Calu3 (cell line): ENCODE data around the gene SLMAP. TPM values are rescaled to one million over a fixed set of nuclear protein-coding genes. Genes with fewer than 3 reads are reported as not detected.

Experiments used
- BruUV-seq: library from RNA; stranded (reverse); fragments of 400-500 nt; replicated peaks from 2 replicates; lab custom pipeline; 2021; lab: Mats Ljungman, UMichigan
- CTCF ChIA-PET: fragments of 300-600 bp; sonication (Branson Sonifier 250); formaldehyde crosslinking; loops from one replicate; lab custom pipeline; 2022; ENCODE audit warnings: antibody characterized with exemption; lab: Charles Lee
- DNase-seq: peaks from one replicate; pipeline ENCODE4 v3.0.0; 2022
- H3K27ac Mint-ChIP-seq: one replicate; pipeline ENCODE4 v1.8.0; 2022; ENCODE audit warnings: mixed read lengths; ENCODE audit not compliant: unreplicated experiment
- H3K27me3 Mint-ChIP-seq: one replicate; pipeline ENCODE4 v1.8.0; 2022; ENCODE audit warnings: mixed read lengths; ENCODE audit not compliant: unreplicated experiment
- H3K36me3 Mint-ChIP-seq: one replicate; pipeline ENCODE4 v1.8.0; 2022; ENCODE audit warnings: mild to moderate bottlenecking, moderate library complexity, mixed read lengths; ENCODE audit not compliant: insufficient read depth, unreplicated experiment
- H3K4me1 Mint-ChIP-seq: one replicate; pipeline ENCODE4 v1.8.0; 2022; ENCODE audit warnings: mild to moderate bottlenecking, low read depth, mixed read lengths; ENCODE audit not compliant: unreplicated experiment
- H3K4me3 Mint-ChIP-seq: one replicate; pipeline ENCODE4 v1.8.0; 2022; ENCODE audit warnings: mild to moderate bottlenecking, low read depth, moderate library complexity, mixed read lengths; ENCODE audit not compliant: unreplicated experiment
- H3K9me3 Mint-ChIP-seq: one replicate; pipeline ENCODE4 v1.8.0; 2022; ENCODE audit warnings: low read depth, mixed read lengths; ENCODE audit not compliant: unreplicated experiment
- intact Hi-C: fragments of 100-400 bp; cut with micrococcal nuclease; formaldehyde crosslinking; loops from one replicate; pipeline ENCODE4 v1.10.0; 2022; ENCODE audit not compliant: unreplicated experiment
- total RNA-seq: library from RNA; stranded (reverse); gene quantifications from 2 replicates; pipeline ENCODE4 v1.2.3, GENCODE V29; 2022
- TF ChIP-seq, protein P1 (sequence below): fragments of 200-600 bp; IDR thresholded peaks from one replicate; pipeline ENCODE4 v1.8.0; 2022; ENCODE audit warnings: antibody characterized with exemption; ENCODE audit not compliant: unreplicated experiment

The SLMAP gene
- total RNA-seq, 1 experiment from 2014 or later: 114 TPM

DNA sequence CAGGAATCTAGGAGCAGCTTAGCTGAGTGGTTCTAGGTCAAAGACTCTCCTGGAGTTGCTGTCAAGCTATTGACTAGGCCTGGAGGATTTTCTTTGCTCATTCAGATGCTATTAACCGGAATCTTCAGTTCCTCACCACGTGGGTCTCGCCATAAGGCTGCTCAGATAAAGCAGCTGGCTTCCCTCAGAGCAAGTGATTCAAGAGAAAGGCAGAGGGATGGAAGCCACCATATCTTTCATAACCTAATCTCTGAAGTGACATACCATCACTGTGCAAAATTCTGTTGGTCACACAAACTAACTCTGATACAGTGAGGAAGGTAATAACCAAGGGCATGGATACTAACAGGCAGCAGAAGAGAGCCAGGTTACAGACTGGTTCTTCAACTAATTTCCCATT, 179.4 kb downstream of the SLMAP start:
- intact Hi-C loops: no loop called here
- DNase-seq: no peak
- Mint-ChIP-seq H3K4me3 (no peak overlapping the region), H3K4me1 (no peaks in the 10 kb centered on the region), H3K27me3 (no peaks in the 10 kb centered on the region), H3K36me3 (peaks cover 14% of the 10 kb centered on the region), H3K27ac (no peak overlapping the region), H3K9me3 (no peaks in the 10 kb centered on the region)
- CTCF ChIA-PET: no interaction called here
- TF ChIP-seq, protein P1, sequence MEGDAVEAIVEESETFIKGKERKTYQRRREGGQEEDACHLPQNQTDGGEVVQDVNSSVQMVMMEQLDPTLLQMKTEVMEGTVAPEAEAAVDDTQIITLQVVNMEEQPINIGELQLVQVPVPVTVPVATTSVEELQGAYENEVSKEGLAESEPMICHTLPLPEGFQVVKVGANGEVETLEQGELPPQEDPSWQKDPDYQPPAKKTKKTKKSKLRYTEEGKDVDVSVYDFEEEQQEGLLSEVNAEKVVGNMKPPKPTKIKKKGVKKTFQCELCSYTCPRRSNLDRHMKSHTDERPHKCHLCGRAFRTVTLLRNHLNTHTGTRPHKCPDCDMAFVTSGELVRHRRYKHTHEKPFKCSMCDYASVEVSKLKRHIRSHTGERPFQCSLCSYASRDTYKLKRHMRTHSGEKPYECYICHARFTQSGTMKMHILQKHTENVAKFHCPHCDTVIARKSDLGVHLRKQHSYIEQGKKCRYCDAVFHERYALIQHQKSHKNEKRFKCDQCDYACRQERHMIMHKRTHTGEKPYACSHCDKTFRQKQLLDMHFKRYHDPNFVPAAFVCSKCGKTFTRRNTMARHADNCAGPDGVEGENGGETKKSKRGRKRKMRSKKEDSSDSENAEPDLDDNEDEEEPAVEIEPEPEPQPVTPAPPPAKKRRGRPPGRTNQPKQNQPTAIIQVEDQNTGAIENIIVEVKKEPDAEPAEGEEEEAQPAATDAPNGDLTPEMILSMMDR: no peak
- no TSS peak for BruUV-seq

DNA sequence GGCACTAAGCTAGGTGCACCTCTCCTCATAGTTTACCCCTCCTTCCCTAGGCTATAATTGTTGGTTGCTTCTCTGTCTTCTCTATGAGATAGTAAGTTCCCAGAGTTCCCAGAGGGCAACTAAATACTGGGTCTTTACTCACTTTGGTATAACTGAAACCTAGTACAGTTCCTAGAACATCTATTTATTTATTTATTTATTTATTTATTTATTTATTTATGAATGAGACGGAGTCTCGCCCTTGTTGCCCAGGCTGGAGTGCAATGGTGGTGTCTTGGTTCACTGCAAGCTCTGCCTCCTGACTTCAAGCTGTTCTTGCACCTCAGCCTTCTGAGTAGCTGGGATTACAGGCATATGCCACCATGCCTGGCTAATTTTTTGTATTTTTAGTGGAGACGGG, 181.0 kb downstream of the SLMAP start:
- no peak for DNase-seq
- CTCF ChIA-PET: interaction anchor here (0.6 kb wide), 1 partner anchor 45 kb away, joined by 3 read pairs; no protein-coding TSS in a partner anchor
- Mint-ChIP-seq H3K4me1 (no peaks in the 10 kb centered on the region), H3K27me3 (no peaks in the 10 kb centered on the region), H3K4me3 (no peak overlapping the region), H3K36me3 (peaks cover 12% of the 10 kb centered on the region), H3K27ac (no peak overlapping the region), H3K9me3 (no peaks in the 10 kb centered on the region)
- intact Hi-C loops: no loop called here
- BruUV-seq: no TSS peak
- TF ChIP-seq, protein P1: no peak

DNA sequence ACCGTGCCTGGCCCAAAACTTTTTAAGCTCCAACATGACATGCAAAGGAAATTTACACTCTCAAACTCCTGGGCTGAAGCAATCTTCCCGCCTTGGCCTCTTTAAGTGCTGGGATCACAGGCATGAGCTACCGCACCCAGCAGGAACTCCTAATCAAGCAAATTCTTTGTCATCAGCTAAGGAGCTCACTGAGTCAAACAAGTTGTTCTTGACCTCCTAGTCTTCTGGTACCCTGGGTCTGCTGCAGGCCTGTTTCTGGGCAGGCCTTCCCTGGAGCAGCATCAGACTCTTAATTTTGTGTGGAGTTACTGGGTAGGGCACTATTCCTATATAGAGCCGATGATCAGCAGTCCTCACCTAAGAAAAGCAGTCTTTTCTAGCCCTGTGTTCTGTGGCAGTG, 183.7 kb downstream of the SLMAP start:
- TF ChIP-seq, protein P1: no peak
- Mint-ChIP-seq H3K4me1 (no peaks in the 10 kb centered on the region), H3K27ac (no peak overlapping the region), H3K27me3 (no peaks in the 10 kb centered on the region), H3K36me3 (peaks cover 8% of the 10 kb centered on the region), H3K9me3 (no peaks in the 10 kb centered on the region), H3K4me3 (no peak overlapping the region)
- CTCF ChIA-PET: no interaction called here
- intact Hi-C loops: no loop called here
- no TSS peak for BruUV-seq
- DNase-seq: no peak

DNA sequence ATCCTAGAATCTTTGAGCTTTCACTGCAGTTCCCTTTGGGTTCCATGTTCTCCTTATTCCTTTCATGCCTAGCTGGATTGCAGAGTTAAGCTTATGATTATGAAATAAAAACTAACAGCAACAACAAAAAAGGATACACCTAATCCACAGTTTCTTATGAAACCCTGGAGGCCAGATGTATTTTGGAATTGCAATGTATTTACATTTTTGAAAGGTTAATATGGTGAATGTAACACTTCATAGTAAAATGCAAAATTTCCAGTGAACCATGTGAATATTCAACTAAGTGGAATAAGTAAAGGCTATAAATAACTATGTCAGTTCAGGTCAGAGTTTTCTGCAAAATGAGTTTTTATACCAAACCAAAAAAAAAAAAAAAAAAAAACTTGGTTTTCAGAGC, 186.3 kb downstream of the SLMAP start:
- Mint-ChIP-seq H3K9me3 (no peaks in the 10 kb centered on the region), H3K27me3 (no peaks in the 10 kb centered on the region), H3K27ac (no peak overlapping the region), H3K4me3 (no peak overlapping the region), H3K36me3 (peaks cover 8% of the 10 kb centered on the region), H3K4me1 (no peaks in the 10 kb centered on the region)
- intact Hi-C loops: no loop called here
- no peak for DNase-seq
- BruUV-seq: no TSS peak
- TF ChIP-seq, protein P1: no peak
- CTCF ChIA-PET: interaction anchor here (0.7 kb wide), 1 partner anchor 90 kb away, joined by 9 read pairs; no protein-coding TSS in a partner anchor
